SW480 (cell line): ENCODE data around the gene PIGW.
"Not testable (repeated sequence)": the region's sequence is repeated elsewhere in the genome, so short reads cannot be mapped to it uniquely, and the experiment has no call there.

ENCODE experiments used
- DNase-seq: peaks from one replicate; pipeline ENCODE4 v3.0.0-alpha.2; 2016; ENCODE audit warnings: low spot score

Gene PIGW

GRCh38 chr17:36508439-36508838, 26.3 kb upstream of the PIGW start:
- not testable (repeated sequence) for DNase-seq

DNA sequence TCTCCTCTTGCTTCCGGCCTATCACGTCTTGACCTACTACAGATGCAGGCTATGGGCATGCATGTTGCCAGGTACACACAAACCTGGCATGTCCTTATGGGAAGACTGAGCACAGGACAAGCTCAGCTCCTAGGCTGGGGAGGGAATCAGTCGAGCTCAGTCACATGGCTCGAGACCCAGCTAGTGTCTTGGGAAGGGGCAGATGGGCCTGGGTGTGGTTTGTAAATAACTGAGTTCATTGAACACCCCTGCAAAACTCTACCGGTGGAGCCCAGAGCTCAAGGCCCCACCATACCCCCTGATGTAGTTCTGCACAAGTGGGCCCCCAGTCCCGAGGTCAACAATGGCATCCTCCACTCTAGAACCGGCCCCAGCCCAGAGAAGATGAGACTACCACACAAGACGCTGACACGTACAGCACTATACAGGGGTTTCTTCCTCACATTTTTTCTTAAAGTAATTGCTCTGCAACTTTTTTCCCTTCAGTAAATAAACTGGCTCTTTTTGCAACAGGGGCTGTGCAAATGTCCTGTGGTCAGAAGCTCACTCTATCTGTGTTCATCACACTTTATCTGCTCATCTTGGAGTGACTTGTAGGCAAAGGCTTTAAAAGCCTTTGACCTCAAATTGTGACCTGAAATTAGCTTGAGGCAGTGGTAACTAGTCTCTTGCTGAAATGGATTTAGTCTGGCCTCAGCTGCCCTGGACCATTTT, 25.4 kb upstream of the PIGW start:
- DNase-seq: no peak

DNA sequence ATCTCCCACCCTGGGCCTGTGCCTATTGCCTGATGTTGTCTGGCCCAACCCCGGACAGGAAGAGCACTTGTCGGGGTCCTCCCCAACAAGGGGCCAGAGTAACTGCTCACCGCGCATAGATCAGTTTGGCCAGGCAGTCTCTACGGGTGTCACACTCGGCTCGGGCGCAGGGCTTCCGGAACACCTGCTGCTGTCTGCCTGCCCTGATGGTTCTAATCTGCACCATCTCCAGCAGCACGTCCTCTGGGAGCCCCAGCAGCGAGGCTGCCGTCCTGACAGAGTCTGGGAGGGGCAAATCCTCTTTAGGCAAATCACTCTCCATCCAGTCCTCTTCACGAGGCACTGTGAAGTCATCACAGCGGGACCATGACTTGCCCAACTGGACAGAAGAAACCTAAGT, 24.2 kb upstream of the PIGW start:
- DNase-seq: no peak

- no peak for DNase-seq
Observed at GRCh38 chr17:36511216-36511615, 23.6 kb upstream of the PIGW start.

DNA sequence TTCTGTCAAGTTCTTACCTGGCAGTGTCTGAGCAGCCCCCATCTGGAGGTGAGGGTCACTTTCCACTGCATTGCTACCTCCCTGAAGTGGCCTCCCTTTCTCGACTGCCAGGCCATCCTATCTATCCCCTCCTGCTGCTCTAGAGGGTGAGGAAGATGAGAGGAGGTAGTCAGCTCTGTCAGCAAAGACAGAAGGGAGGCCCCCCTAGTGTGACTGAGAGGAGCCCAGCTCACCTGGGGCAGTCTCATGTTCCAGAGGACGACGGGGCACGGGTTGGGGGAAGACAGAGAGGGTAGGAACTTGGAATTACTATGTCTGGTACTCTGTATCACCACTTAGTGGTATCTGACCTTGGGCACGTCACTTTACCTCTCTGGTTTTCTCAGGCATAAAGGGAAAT, 22.1 kb upstream of the PIGW start:
- no peak for DNase-seq

DNA sequence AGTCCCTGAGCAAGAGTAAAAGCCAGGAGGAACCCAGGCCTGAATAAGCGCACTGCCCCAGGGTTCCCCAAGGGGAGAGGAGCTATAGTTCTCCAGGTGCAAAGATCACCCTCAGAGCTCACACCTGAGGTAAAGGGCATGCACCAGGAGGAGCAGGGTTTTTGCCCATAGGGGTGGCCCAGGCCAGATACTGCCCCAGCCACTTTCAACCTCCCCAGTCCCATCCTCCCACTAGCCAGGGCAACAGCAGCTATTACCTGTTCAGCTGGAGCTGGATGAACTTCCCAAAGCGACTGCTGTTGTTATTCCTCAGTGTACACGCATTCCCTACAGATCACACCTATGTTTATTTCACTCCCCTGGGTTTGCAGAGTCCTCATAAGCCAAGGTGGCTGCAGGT, 19.9 kb upstream of the PIGW start:
- no peak for DNase-seq

- no peak for DNase-seq
Observed at GRCh38 chr17:36515837-36516236, 18.9 kb upstream of the PIGW start.

GRCh38 chr17:36523113-36523512, 11.7 kb upstream of the PIGW start:
- no peak for DNase-seq

- peak; percentile 50 for DNase-seq
Observed at GRCh38 chr17:36524428-36524876, 10.3 kb upstream of the PIGW start.

GRCh38 chr17:36525113-36525512, 9.7 kb upstream of the PIGW start:
- no peak for DNase-seq

- DNase-seq: no peak
Observed at GRCh38 chr17:36525888-36526287, 8.9 kb upstream of the PIGW start.

DNA sequence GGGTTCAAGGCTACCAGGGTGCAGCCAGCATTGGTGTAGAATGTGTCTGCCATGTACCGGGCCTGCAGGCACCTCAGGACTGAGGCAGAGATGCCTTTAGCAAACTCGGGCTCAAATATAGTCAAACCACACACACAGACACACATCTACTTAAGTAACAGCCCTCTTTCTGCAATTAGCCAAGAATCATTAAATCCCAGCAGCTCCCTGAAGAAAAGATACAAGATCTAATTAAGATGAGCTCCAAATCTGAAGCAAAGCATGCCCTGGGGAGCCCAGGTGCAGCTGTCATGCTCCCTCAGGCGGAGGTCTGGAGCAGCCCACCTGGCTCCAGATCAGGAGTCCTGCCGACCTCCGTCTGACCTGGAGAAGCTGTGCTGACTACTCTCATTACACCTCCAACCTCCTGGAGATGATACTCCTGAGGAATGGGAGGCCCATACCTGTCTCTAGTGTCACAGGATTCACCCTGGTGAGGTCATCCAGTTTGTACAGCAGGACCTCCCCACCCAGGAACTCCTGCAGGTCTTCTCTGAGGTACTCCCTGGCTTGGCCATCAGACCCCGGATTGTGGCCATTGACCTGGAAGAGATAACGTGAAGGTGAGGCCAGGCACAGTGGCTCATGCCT, 7.1 kb upstream of the PIGW start:
- DNase-seq: no peak

GRCh38 chr17:36529121-36529520, 5.7 kb upstream of the PIGW start:
- DNase-seq: no peak

GRCh38 chr17:36532435-36532975, 2.3 kb upstream of the PIGW start:
- DNase-seq: no peak

DNA sequence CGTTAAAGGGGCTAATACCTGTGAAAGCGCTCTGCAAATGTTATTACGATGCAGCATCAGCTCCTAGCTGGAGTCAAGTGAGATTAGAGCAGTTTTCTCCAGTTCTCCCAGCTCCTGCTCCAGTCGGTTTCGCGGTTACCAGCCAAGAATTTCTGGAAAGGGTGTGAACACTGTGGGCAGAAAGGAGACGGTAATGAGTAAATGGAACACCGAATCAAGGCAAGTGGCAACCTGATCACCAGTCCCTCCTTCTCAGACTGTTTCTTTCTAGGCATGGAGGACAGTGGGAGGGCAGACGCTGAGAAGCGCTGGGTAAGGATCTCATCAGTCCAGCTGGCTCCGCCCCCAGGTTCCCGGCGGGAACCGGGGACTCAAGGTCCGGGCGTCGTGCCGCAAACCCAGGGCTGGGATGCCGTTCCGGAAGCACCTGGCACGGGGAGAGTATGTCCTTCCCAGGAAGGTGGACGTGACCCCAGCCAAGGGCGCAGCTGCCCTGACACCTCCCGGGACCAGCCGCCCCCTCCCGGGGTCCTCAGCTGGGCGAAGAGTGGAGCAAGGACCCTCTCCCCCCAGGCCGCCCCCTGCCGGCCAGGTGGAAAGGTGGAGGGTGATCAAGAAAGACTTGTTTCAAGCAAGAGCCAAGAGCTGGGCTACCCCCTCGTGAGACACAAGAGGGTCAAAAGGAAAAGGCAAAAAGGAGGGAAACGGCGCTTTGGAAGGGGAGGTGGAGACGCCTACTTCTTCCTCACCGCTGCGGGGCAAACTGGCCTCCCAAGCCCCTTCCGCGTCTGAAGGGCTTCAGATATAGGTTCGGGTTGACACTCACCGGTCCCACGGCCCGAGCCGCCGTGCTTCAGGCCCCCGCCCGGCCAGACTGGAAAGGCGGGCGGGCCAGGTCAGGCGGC, 600 bp upstream of the PIGW start:
- peak; percentile 69 for DNase-seq

DNA sequence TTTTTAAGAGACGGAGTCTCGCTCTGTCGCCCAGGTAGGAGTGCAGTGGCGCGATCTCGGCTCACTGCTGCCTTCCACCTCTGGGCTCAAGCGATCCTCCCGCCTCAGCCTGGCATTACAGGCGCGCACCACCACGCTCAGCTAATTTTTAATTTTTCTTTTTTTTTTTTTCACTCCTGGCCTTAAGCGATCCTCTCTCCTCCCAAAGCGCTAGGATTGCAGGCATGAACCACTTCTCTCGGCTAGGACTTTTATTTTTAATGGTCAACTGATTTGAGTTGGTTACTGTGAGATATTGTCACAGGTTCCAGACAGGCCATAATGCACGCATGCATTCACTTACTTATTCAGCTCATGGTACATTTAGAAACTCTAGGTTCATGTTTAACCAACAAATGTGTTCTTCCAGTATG, 888 bp downstream of the PIGW start:
- DNase-seq: no peak

- no peak for DNase-seq
Observed at GRCh38 chr17:36540696-36541095, 5.9 kb downstream of the PIGW start.

- no peak for DNase-seq
Observed at GRCh38 chr17:36542755-36543154, 8.0 kb downstream of the PIGW start.

DNA sequence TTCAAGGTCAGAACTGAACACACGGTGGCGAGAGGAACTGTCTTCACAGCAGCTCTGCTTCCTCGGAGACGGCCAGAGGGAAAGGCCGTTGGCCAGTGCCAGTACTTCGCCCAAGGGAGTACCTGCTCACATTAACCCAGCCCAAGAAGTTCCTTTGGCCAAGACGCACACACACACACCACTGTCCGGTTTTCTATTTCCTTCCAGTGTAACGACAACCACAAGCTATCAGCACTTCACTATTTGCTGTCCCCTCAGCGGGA, 9.2 kb downstream of the PIGW start:
- DNase-seq: no peak

- DNase-seq: peak; percentile 89
Observed at GRCh38 chr17:36544307-36545076, 9.7 kb downstream of the PIGW start, which contains the start of gene GGNBP2. GGNBP2 (plus strand) TSS chr17:36544919; CDS start chr17:36545725, 806 bp downstream.

DNA sequence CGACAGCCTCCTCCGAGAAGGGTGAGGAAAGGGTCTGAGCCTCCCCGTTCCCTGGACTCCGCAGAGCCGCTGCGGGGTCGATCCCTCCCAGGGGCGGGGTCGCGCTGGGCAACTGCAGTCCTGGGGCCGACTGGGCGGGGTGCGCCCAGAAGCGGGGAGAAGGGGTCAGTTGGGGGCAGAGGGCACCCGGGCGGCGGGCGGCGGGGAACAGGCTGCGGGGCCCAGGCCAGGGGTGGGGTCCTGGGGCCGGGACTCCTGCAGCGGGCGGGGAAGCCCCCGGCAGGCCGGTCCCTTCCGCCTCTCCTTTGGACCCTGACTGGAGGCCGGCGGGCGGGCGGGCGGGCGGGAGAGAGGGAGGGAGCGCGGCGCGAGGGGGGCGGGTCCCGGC, 10.3 kb downstream of the PIGW start:
- no peak for DNase-seq
